Pericardium fibroblast (primary cell): ENCODE results near the gene RNASET2. TPM values are rescaled to one million over a fixed set of nuclear protein-coding genes. Genes with fewer than 3 reads are reported as not detected.

Experiments used
- total RNA-seq: library from RNA; depleted of rRNA; stranded (reverse); fragments of >200 nt; gene quantifications from 2 replicates; pipeline ENCODE4 v1.2.3, GENCODE V29; 2015

Gene RNASET2
- 24.5 and 31.3 TPM in 2 replicates for total RNA-seq

GRCh38 chr6:166956444-166957086 lies at the start of gene RNASET2:
RNASET2 (minus strand) TSS chr6:166956550; CDS start chr6:166956182, 368 bp downstream.

GRCh38 chr6:166999145-166999883 lies 43.0 kb upstream of the RNASET2 start, which contains the start of gene CEP43:
CEP43 (plus strand) TSS chr6:166999397; CDS start chr6:166999413, 16 bp downstream.

Other genes with a start within 250 kb of the RNASET2 start
- gene CEP43, start 42.8 kb upstream of the RNASET2 start, total RNA-seq, result 3.2 and 9.6 TPM in 2 replicates
- gene CCR6, start 166.5 kb upstream of the RNASET2 start, total RNA-seq, result not detected in 2 replicates
- gene GPR31, start 201.4 kb upstream of the RNASET2 start, total RNA-seq, result not detected in 2 replicates